ENCODE results near the gene LHX3.

LHX3 gene

DNA sequence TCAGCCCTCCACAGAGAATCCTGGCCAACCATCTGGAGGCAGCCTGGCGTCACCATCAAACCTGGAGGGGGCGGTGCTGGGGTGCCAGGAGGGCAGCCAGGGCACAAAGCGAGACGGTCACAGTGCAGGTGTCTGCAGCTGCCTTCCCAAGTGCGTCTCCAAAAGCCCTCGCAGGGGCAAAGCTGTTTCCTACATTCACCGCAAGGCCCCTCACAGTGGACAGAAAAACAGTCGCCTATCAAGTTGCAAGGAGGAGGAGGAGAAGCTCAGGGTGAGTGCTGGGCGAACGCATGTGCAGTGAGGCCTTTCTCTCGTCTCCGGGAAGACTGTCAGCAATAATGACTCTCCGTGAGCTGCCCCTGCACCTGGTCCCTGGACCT is 18.0 kb upstream of the LHX3 start:
- no peak for DNase-seq (ENCODE audit: extremely low read depth, low read depth)
- TF ChIP-seq, protein P1, sequence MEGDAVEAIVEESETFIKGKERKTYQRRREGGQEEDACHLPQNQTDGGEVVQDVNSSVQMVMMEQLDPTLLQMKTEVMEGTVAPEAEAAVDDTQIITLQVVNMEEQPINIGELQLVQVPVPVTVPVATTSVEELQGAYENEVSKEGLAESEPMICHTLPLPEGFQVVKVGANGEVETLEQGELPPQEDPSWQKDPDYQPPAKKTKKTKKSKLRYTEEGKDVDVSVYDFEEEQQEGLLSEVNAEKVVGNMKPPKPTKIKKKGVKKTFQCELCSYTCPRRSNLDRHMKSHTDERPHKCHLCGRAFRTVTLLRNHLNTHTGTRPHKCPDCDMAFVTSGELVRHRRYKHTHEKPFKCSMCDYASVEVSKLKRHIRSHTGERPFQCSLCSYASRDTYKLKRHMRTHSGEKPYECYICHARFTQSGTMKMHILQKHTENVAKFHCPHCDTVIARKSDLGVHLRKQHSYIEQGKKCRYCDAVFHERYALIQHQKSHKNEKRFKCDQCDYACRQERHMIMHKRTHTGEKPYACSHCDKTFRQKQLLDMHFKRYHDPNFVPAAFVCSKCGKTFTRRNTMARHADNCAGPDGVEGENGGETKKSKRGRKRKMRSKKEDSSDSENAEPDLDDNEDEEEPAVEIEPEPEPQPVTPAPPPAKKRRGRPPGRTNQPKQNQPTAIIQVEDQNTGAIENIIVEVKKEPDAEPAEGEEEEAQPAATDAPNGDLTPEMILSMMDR (IDR thresholded peaks at IDR 0.05; ENCODE audit: low read depth, low read length) = no peak

DNA sequence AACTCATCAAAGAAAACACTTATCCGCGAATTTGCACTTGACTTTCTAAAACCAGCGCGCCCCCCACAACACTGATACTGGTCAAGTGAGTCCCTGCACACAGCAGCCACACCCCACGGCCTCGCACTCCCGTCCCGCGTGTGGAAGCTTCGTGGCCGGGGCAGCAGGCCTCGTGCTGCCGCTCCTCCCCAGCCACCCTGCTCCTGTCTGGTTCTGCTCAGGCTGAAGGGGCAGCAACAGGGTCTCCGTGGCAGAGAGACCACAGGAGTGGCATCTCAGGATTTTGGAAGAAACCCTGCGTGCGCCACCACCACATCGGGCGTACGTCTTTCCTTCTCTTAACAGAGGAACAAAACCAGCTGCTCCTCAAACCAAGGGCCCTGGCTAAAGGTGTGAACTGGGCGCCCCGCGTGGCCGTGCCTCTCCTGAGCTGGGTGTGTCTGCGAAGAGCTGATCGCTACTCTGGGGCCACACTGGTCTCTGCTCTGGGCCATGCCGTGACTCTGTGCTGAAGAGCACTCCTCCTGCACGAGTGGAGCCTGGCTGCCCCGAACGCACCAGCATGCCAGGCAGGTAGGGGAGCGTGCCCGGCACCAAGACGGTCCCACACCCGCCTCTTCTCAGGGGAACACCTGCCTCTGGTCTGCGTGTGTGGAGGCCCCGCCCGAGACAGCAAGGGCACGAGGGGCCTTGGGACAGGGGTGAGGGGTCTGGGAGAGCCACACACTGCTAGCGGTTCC is 17.4 kb upstream of the LHX3 start:
- no peak for DNase-seq (ENCODE audit: extremely low read depth, low read depth)
- TF ChIP-seq, protein P1 (IDR thresholded peaks at IDR 0.05; ENCODE audit: low read depth, low read length) = no peak

GRCh38 chr9:136220017-136220729 is 15.2 kb upstream of the LHX3 start:
- no peak for DNase-seq (ENCODE audit: extremely low read depth, low read depth)
- TF ChIP-seq, protein P1 (IDR thresholded peaks at IDR 0.05; ENCODE audit: low read depth, low read length) = no peak

- TF ChIP-seq, protein P1 (IDR thresholded peaks at IDR 0.05; ENCODE audit: low read depth, low read length) = no peak
- no peak for DNase-seq (ENCODE audit: extremely low read depth, low read depth)
Measured at GRCh38 chr9:136219276-136219675, 14.3 kb upstream of the LHX3 start.

GRCh38 chr9:136218673-136219072 is 13.7 kb upstream of the LHX3 start:
- DNase-seq (ENCODE audit: extremely low read depth, low read depth) = no peak
- TF ChIP-seq, protein P1 (IDR thresholded peaks at IDR 0.05; ENCODE audit: low read depth, low read length) = no peak

GRCh38 chr9:136218271-136218670 is 13.3 kb upstream of the LHX3 start:
- no peak for DNase-seq (ENCODE audit: extremely low read depth, low read depth)
- TF ChIP-seq, protein P1 (IDR thresholded peaks at IDR 0.05; ENCODE audit: low read depth, low read length) = no peak

GRCh38 chr9:136216541-136217244 is 11.8 kb upstream of the LHX3 start:
- TF ChIP-seq, protein P1 (IDR thresholded peaks at IDR 0.05; ENCODE audit: low read depth, low read length) = no peak
- DNase-seq (ENCODE audit: extremely low read depth, low read depth) = no peak
